NCI-H2029 treated with DMSO at 0.1 percent for 48 hours (cell line): ENCODE results near the gene KCNK7.

Source experiments
- DNase-seq: peaks from one replicate; lab custom pipeline; 2025; lab: John Stamatoyannopoulos, UW

The KCNK7 gene

GRCh38 chr11:65586676-65587075 is 8.9 kb downstream of the KCNK7 start:
- no peak for DNase-seq

- DNase-seq = no peak
Observed at GRCh38 chr11:65586247-65586630, 9.4 kb downstream of the KCNK7 start.

DNA sequence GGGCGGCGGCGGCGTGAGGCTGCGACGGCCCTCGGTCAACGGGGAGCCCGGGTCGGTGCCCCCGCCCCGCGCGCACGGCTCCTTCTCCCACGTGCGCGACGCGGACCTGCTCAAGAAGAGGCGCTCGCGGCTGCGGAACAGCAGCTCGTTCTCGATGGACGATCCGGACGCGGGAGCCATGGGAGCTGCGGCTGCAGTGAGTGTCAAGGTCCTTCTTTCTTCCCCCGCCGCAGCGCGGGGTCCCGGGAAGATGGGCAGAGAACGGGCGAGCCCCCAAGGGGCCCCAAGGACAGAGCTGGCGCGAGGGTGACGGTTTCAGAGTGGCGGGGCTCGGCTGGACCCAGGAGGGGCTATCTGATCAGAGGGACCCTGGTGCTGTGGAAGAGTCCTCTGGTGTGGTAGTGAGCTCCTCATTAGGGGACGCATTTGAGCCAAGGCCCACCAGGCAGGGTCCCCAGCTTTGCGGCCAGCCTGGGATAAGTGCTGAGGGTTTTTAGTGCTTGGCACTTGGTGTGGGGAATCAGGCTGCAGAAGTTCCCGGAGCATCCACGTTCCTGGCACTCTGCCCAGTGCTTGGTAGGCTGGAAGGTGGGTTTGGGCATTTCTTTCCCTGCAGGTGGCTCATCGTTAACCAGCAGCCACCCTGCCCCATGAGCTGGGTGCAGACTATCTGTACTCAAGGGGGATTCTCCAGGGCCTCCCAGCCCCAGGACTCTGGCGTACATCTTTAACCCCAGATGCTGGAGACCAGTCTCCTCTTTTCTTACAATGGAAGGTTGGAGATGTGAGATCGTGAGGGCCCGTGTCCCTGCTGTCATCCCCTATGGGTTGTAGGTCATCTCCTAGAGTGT is 10.0 kb downstream of the KCNK7 start:
- no peak for DNase-seq

- DNase-seq = no peak
Observed at GRCh38 chr11:65584723-65585171, 10.9 kb downstream of the KCNK7 start.

DNA sequence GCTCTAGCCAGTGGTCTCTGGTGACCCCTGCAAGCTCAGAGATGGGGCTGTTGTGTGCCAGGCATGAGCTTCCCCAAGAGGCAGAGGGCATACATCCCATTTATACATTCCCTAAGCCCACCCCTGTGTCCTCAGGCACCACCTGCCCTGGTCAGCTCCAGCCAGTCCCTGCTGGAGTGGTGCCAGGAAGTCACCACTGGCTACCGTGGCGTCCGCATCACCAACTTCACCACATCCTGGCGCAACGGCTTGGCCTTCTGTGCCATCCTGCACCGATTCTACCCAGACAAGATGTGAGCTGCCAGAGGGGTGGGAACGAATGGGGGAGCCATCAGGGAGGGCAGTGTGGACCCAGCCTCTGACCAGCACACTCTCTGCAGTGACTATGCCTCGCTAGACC is 11.5 kb downstream of the KCNK7 start:
- DNase-seq = no peak

DNA sequence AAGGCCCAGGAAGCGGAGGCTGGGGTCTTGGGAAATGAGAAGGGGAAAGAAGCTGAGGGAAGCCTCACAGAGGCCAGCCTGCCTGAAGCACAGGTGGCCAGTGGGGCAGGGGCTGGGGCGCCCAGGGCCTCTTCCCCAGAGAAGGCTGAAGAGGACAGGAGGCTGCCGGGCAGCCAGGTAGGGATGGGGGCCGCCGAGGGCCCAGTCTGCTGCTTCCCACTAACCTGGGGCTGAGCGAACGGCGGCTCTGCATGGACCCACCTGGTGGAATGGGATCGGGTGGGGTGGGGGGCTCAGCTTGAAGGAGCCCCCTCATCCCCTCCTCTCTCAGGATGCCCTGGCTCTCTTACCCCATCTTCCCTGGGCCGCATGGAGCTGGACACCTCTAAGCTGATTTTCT is 12.0 kb downstream of the KCNK7 start:
- DNase-seq = no peak

- DNase-seq = no peak
Observed at GRCh38 chr11:65581928-65582327, 13.7 kb downstream of the KCNK7 start.

DNA sequence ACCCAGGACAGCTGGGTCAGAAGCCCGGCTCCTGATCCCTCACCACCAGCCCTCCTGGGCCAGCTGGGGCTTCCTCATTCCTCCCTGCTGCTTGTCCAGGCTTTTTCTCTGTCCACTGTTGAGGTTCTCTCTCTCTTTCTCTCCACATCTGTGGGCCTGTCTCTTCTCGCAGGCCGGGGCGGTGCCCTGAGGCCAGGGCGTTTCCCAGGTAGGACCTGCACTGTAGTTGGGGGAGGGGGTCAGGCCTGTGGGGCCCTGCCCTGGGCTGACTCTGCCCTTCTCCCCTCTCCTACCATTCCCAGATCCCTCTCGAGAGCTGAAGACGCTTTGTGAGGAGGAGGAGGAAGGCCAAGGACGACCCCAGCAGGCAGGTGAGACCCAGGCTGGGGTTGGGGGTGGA is 14.8 kb downstream of the KCNK7 start:
- no peak for DNase-seq

DNA sequence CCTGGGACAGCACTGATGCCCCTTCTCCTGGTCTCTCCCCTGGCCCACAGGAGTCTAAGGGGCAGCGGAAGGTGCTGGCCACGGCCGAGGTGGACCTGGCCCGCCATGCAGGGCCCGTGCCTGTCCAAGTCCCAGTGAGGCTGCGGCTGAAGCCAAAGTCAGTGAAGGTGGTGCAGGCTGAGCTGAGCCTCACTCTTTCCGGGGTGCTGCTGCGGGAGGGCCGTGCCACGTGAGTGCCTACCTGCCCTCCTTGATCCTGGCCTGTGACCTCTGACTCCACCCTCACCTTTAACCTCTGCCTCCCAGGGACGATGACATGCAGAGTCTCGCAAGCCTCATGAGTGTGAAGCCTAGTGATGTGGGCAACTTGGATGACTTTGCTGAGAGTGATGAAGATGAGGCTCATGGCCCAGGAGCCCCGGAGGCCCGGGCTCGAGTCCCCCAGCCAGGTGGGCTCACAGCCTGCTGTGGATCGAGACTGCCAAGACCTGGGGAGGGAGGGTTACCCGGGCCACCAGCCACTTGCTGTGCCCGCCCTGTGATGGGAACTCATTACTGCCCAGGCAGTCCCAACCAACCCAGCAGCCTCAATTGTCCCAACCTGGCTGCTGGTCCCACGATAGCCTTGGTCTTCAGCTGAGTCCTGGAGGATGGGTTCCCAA is 15.4 kb downstream of the KCNK7 start:
- DNase-seq = no peak

DNA sequence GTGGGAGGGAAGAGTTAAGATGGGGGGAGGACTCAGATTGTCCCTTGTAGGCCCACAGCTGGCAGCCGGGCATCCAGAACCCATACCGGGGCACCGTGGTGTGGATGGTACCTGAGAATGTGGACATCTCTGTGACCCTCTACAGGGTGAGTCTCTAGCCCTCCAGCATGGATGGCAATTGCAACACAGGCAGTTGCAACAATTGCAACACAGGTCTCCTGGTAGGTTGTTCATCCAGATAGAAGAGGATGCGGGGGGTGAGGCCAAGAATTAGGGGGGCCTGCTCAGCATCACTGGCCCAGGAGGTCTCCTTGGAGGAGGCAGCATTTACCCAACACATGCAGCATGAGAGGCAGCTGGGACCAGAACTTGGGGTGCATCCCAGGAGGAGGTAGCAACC is 16.3 kb downstream of the KCNK7 start:
- no peak for DNase-seq

DNA sequence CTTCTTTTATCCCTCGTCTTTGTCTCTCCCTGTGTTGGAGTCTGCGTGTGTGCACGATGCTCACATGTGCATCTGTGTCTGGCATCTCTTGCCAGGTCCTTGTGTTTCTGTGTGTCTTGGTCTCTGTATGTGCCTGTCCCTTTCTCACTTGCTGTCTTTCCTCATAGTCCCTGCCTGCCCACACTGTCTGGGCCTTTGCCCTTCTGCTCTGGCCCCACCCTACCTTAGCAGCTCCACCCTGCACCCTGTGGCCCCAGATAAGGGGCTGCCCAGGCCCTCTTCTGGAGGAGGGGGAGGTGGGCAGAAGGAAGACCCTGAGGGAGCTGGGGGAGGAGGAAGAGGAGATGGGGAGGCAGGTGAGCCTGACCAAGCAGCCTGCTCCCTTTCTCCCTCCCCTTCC is 16.9 kb downstream of the KCNK7 start:
- DNase-seq = no peak

DNA sequence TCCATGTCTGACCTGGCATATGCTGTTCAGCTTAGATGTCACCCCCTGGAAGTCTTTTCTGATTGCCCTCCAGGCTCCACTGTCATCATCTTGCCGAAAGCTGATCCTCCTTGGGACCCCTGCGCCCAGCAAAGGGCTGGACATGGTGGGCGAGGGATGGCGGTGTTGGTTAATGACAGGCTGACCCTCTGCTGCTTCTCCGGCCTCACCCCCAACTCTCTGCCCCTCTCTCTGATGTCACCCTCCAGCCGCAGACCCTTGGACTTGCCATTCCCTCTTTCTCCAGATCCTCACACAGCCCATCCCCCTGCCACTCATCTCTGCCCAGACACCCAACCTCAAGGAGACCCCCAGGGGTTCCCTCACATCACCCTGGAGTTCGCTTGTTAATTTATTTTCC is 17.5 kb downstream of the KCNK7 start:
- DNase-seq = no peak

GRCh38 chr11:65577756-65578109 is 17.9 kb downstream of the KCNK7 start:
- DNase-seq = no peak

- DNase-seq = no peak
Observed at GRCh38 chr11:65576867-65577755, 18.5 kb downstream of the KCNK7 start.

GRCh38 chr11:65576232-65576866 is 19.3 kb downstream of the KCNK7 start:
- no peak for DNase-seq

GRCh38 chr11:65575568-65576231 is 19.9 kb downstream of the KCNK7 start, which contains the start of gene EHBP1L1:
EHBP1L1 (plus strand) TSS chr11:65576053; CDS start chr11:65576303, 250 bp downstream.
- no peak for DNase-seq

DNA sequence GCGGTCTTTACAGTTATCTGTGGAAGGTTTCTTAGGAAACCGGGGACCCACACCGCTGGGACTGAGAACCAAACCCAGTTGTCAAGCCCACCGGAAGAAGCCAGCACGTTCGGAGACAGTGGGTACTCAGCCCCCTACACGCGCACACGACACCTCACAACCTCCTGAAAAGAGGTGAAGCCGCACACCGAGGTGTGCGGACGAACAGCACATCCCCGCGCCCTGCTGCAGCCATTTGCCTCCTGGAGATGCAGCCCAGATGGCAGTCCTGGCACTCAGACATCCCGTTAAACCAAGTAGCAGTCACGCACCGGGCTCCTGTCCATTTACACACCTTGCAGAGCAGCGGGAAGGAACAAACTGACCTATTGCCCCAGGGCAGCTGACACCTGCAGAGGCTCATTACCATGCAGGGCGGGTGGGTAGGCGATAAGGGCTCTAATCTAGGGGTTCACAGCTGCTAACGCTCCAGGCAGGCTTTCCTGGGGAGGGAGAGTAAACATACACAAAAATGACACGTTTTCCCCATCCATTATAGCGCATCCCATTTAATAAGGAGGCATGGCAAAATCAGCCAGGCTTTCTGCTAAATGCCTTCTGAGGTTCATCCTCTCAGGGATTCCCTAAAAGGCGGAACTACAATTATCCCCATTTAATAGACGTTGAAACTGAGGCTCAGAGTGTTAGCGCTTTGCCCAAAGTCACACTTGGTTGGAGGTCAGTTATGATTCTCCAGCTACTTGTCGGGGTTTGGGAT is 20.6 kb downstream of the KCNK7 start:
- DNase-seq = no peak

DNA sequence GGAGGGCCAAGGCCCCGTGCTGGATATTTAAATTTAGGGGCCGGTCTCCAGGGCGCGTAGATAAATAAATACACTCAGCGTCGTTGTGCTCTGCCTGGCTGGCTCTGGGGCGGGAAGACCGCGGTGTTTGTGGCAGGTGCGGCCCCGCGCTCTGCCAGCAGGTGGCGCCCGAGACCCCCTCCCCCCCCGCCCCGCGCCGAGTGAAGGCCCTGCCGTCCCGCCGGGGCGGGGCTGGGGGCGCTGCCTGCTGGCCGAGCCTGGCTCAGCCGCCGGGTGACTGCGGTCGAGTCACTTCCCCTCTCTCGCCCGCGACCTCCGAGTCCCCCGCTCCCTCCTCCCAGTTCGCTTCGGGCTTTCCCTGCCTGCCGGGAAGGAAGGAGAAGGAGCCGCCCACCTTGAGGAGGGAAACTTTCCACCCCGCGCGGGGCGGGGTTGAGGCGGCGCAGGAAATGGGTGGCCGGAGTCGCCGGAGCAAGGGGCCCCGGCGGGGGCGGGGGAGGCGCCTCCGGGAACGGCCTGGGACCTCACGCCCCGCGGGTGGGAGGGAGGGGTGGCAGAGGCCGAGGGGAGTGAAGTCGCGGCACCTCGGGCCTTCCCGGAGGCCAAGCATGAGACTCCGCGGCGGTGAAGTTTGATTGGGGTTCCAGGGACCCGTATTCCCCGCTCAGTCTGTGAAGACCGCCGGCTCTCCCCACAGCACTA is 21.3 kb downstream of the KCNK7 start:
- DNase-seq = peak; percentile 64

DNA sequence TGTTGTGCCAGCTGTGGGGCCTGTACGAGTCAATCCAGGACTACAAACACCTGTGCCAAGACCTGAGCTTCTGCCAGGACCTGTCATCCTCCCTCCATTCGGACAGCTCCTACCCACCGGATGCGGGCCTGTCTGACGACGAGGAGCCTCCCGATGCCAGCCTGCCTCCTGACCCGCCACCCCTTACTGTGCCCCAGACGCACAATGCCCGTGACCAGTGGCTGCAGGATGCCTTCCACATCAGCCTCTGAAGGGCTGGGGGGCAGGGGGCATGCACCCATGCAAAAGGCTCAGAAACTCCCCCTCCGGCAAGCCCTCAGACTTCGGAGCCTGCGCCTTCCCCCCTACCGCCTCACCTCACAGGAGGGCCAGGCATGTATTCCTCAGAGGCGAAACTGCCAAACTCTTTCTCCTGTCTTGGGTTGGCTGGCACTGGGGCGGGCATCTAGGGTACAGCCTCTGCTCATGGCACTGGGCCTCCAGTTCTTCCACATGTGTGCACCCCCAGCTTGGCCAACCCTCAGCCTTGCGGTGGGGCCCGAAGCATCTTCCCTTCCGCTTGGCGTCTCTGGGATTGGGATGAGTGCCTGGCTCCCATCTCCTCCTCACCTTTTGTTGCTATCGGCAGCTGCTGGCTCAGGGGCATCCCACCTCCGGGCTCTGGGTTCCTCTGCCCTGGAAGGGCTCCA is 22.1 kb downstream of the KCNK7 start:
- DNase-seq = no peak
